ENCODE measurements around the gene HACD3. TPM values are rescaled to one million over a fixed set of nuclear protein-coding genes. Genes with fewer than 3 reads are reported as not detected.

The HACD3 gene
- total RNA-seq, 1 donor from 2014 or later = 30.2 TPM

GRCh38 chr15:65579762-65580161 is 49.5 kb downstream of the HACD3 start:
- Histone ChIP-seq H3K4me3 (no peak overlapping the region), H3K27ac (no peak overlapping the region), H3K36me3 (peaks cover 0 to 48% of the 10 kb centered on the region in 2 donors), H3K4me1 (peaks cover 5% of the 10 kb centered on the region), H3K9me3 (no peaks in the 10 kb centered on the region), H3K27me3 (no peaks in the 10 kb centered on the region)
- TF ChIP-seq, protein P1, sequence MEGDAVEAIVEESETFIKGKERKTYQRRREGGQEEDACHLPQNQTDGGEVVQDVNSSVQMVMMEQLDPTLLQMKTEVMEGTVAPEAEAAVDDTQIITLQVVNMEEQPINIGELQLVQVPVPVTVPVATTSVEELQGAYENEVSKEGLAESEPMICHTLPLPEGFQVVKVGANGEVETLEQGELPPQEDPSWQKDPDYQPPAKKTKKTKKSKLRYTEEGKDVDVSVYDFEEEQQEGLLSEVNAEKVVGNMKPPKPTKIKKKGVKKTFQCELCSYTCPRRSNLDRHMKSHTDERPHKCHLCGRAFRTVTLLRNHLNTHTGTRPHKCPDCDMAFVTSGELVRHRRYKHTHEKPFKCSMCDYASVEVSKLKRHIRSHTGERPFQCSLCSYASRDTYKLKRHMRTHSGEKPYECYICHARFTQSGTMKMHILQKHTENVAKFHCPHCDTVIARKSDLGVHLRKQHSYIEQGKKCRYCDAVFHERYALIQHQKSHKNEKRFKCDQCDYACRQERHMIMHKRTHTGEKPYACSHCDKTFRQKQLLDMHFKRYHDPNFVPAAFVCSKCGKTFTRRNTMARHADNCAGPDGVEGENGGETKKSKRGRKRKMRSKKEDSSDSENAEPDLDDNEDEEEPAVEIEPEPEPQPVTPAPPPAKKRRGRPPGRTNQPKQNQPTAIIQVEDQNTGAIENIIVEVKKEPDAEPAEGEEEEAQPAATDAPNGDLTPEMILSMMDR (IDR thresholded peaks at IDR 0.05) = no peak
- TF ChIP-seq POLR2A (IDR thresholded peaks at IDR 0.05) (no peak), POLR2AphosphoS5 (IDR thresholded peaks at IDR 0.05; ENCODE audit: insufficient read depth in 1 of 2, low read depth in 1 of 2) (no peak)
- intact Hi-C loops (cut with DNase I) = no loop called here
- no peak for DNase-seq (ENCODE audit: extremely low spot score in 2 of 2)

DNA sequence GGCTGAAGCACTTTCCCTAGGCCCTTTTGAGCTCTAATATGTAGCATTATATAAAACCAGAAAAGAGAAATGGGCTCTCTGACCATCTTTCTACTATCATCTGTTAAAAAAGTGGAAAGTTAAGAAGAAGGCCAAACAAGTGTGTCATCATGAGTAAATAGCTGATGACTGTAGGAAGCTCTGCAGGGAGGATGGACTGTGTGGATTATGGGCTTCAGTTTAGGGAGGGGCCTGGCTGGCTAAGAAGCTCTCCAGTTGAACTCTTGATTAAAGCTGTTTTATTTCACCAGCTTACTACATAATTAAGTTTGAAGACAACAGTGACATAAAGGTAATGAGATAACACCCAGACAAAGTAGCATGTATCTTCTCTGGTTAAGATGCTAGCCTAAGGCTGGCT is 50.0 kb downstream of the HACD3 start:
- Histone ChIP-seq H3K36me3 (peaks cover 0 to 49% of the 10 kb centered on the region in 2 donors), H3K4me3 (no peak overlapping the region), H3K9me3 (no peaks in the 10 kb centered on the region), H3K27me3 (no peaks in the 10 kb centered on the region), H3K4me1 (peaks cover 5% of the 10 kb centered on the region), H3K27ac (no peak overlapping the region)
- intact Hi-C loops (cut with DNase I) = no loop called here
- no peak for DNase-seq (ENCODE audit: extremely low spot score in 2 of 2)
- TF ChIP-seq, protein P1 (IDR thresholded peaks at IDR 0.05) = no peak
- TF ChIP-seq POLR2A (IDR thresholded peaks at IDR 0.05) = no peak
- TF ChIP-seq POLR2AphosphoS5 (IDR thresholded peaks at IDR 0.05; ENCODE audit: insufficient read depth in 1 of 2, low read depth in 1 of 2) = no peak

GRCh38 chr15:65583701-65584100 is 53.4 kb downstream of the HACD3 start:
- DNase-seq (ENCODE audit: extremely low spot score in 2 of 2) = no peak
- H3K4me1 ChIP-seq = peaks cover 5% of the 10 kb centered on the region
- peaks cover 0 to 42% of the 10 kb centered on the region in 2 donors for H3K36me3 ChIP-seq
- no peak overlapping the region for H3K27ac ChIP-seq
- H3K4me3 ChIP-seq = no peak overlapping the region
- no peaks in the 10 kb centered on the region for H3K9me3 ChIP-seq
- H3K27me3 ChIP-seq = no peaks in the 10 kb centered on the region
- intact Hi-C loops (cut with DNase I) = no loop called here
- TF ChIP-seq POLR2A (IDR thresholded peaks at IDR 0.05) = no peak
- TF ChIP-seq, protein P1 (IDR thresholded peaks at IDR 0.05) = no peak
- TF ChIP-seq POLR2AphosphoS5 (IDR thresholded peaks at IDR 0.05; ENCODE audit: insufficient read depth in 1 of 2, low read depth in 1 of 2) = no peak

- TF ChIP-seq POLR2A (IDR thresholded peaks at IDR 0.05) = no peak
- TF ChIP-seq, protein P1 (IDR thresholded peaks at IDR 0.05) = no peak
- no peak for TF ChIP-seq POLR2AphosphoS5 (IDR thresholded peaks at IDR 0.05; ENCODE audit: insufficient read depth in 1 of 2, low read depth in 1 of 2)
- no peak overlapping the region for H3K27ac ChIP-seq
Measured at GRCh38 chr15:65584241-65584640, 54.0 kb downstream of the HACD3 start.

GRCh38 chr15:65587094-65587493 is 56.8 kb downstream of the HACD3 start:
- TF ChIP-seq POLR2A (IDR thresholded peaks at IDR 0.05) (no peak), POLR2AphosphoS5 (IDR thresholded peaks at IDR 0.05; ENCODE audit: insufficient read depth in 1 of 2, low read depth in 1 of 2) (no peak)
- TF ChIP-seq, protein P1 (IDR thresholded peaks at IDR 0.05) = no peak
- peaks cover 5% of the 10 kb centered on the region for H3K4me1 ChIP-seq
- no peak overlapping the region for H3K4me3 ChIP-seq
- no peak for DNase-seq (ENCODE audit: extremely low spot score in 2 of 2)
- no peaks in the 10 kb centered on the region for H3K9me3 ChIP-seq
- no peaks in the 10 kb centered on the region for H3K27me3 ChIP-seq
- H3K27ac ChIP-seq = no peak overlapping the region
- intact Hi-C loops (cut with DNase I) = no loop called here
- peaks cover 0 to 66% of the 10 kb centered on the region in 2 donors for H3K36me3 ChIP-seq

More at GRCh38 chr15:65584241-65584640, 54.0 kb downstream of the HACD3 start:
- no peaks in the 10 kb centered on the region for H3K27me3 ChIP-seq
- H3K4me1 ChIP-seq = peaks cover 5% of the 10 kb centered on the region
- DNase-seq (ENCODE audit: extremely low spot score in 2 of 2) = no peak
- H3K36me3 ChIP-seq = peaks cover 0 to 42% of the 10 kb centered on the region in 2 donors
- no peak overlapping the region for H3K4me3 ChIP-seq
- intact Hi-C loops (cut with DNase I) = no loop called here
- H3K9me3 ChIP-seq = no peaks in the 10 kb centered on the region
